Loucy (cell line): ENCODE measurements around the gene DENND2A.

Experiments
- EZH2phosphoT487 ChIP-seq: fragments of 200-600 bp; IDR thresholded peaks from 2 replicates; pipeline ENCODE4 v1.6.1; 2018; ENCODE audit warnings: antibody characterized with exemption, mild to moderate bottlenecking, moderate library complexity, borderline replicate concordance
- TF ChIP-seq, protein P1 (sequence below): fragments of 200-600 bp; sonication (generic); conservative IDR thresholded peaks from 2 replicates; pipeline ENCODE4 v1.5.1; 2014; ENCODE audit warnings: mild to moderate bottlenecking, antibody characterized with exemption, low read length

DNA sequence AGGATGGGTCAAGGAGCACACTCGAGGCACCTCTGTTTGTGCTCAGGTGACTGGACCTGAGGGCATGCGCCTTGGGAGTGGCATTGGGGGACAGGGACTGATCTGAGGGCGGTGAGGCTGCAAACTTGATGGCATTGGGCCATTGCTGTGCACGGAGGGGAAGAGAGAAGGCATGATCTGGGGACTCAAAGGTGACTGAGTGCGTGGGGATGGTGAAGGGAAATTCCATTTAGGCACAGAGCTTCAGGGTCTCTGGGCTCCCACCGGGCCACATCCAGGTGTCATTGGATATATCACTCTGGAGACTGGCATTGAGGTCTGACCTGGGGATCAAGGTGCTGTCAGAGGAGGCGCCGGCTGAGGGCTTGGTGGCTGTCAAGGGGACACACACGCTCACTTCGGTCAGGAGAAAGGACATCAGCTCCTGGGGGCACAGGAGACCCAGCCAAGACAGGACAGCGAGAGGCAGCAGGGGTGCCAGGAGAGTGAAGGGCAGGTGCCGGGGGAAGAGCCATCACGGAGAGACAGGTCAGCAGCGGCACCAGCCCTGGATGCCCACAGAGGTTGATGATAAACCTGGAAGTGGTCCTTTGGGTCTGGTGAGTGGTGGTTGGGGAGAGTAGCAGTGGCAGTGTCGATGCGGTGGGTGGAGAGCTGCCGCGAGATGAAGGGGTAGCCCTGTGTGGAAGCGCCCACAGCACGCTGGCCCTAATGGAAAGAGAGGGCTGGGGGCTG is 37.6 kb upstream of the DENND2A start:
- TF ChIP-seq, protein P1, sequence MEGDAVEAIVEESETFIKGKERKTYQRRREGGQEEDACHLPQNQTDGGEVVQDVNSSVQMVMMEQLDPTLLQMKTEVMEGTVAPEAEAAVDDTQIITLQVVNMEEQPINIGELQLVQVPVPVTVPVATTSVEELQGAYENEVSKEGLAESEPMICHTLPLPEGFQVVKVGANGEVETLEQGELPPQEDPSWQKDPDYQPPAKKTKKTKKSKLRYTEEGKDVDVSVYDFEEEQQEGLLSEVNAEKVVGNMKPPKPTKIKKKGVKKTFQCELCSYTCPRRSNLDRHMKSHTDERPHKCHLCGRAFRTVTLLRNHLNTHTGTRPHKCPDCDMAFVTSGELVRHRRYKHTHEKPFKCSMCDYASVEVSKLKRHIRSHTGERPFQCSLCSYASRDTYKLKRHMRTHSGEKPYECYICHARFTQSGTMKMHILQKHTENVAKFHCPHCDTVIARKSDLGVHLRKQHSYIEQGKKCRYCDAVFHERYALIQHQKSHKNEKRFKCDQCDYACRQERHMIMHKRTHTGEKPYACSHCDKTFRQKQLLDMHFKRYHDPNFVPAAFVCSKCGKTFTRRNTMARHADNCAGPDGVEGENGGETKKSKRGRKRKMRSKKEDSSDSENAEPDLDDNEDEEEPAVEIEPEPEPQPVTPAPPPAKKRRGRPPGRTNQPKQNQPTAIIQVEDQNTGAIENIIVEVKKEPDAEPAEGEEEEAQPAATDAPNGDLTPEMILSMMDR, result no peak
- no peak for TF ChIP-seq EZH2phosphoT487
